IMR-90 (cell line): ENCODE measurements around the gene SPECC1L.
"Not testable (repeated sequence)": the region's sequence is repeated elsewhere in the genome, so short reads cannot be mapped to it uniquely, and the experiment has no call there.

ENCODE experiments used
- BHLHE40 ChIP-seq: fragments of 150-350 bp; IDR thresholded peaks from 2 replicates; pipeline ENCODE4 v1.6.1; 2016; ENCODE audit warnings: mild to moderate bottlenecking, low read depth, low read length
- CEBPB ChIP-seq: IDR thresholded peaks from 2 replicates; pipeline ENCODE4 v1.6.1; 2012; ENCODE audit warnings: low read depth, low read length, improper control_type of control experiment
- CHD1 ChIP-seq: IDR thresholded peaks from 2 replicates; pipeline ENCODE4 v1.6.1; 2012; ENCODE audit warnings: low read depth, low read length, improper control_type of control experiment
- CTCF ChIP-seq: conservative IDR thresholded peaks from 2 replicates; pipeline ENCODE4 v1.5.1; 2012; ENCODE audit warnings: mild to moderate bottlenecking, low read depth, low read length, improper control_type of control experiment
- ELK1 ChIP-seq: fragments of 150-350 bp; IDR thresholded peaks from 2 replicates; pipeline ENCODE4 v1.6.1; 2016; ENCODE audit warnings: low read depth, mild to moderate bottlenecking, low read length, moderate library complexity, borderline replicate concordance
- MAFK ChIP-seq: IDR thresholded peaks from 2 replicates; pipeline ENCODE4 v1.6.1; 2012; ENCODE audit warnings: low read depth, low read length, improper control_type of control experiment
- MAZ ChIP-seq: IDR thresholded peaks from 2 replicates; pipeline ENCODE4 v1.6.1; 2012; ENCODE audit warnings: low read depth, mild to moderate bottlenecking, low read length, improper control_type of control experiment, moderate library complexity, borderline replicate concordance
- MXI1 ChIP-seq: IDR thresholded peaks from 2 replicates; pipeline ENCODE4 v1.6.1; 2012; ENCODE audit warnings: low read depth, mild to moderate bottlenecking, low read length, moderate library complexity, borderline replicate concordance
- POLR2A ChIP-seq: IDR thresholded peaks from 2 replicates; pipeline ENCODE4 v1.6.1; 2012; ENCODE audit warnings: mild to moderate bottlenecking, low read depth, low read length
- RAD21 ChIP-seq: IDR thresholded peaks from 2 replicates; pipeline ENCODE4 v1.6.1; 2012; ENCODE audit warnings: low read length, improper control_type of control experiment
- RFX5 ChIP-seq: IDR thresholded peaks from 2 replicates; pipeline ENCODE4 v1.8.0; 2012; ENCODE audit warnings: low read depth, mild to moderate bottlenecking, low read length, moderate library complexity
- SMC3 ChIP-seq: fragments of 150-350 bp; IDR thresholded peaks from 2 replicates; pipeline ENCODE4 v1.6.1; 2016; ENCODE audit warnings: low read depth, mild to moderate bottlenecking, antibody characterized with exemption, low read length, moderate library complexity
- USF2 ChIP-seq: fragments of 150-350 bp; IDR thresholded peaks from 2 replicates; pipeline ENCODE4 v1.6.1; 2017; ENCODE audit warnings: mild to moderate bottlenecking, antibody characterized with exemption, low read length, low read depth

- not testable (repeated sequence) for TF ChIP-seq CTCF, POLR2A, BHLHE40, ELK1, CEBPB, SMC3, RAD21, MAFK, MAZ, MXI1, CHD1, RFX5, USF2
Observed at GRCh38 chr22:24245030-24245431, 25.6 kb upstream of the SPECC1L start, which contains the start of gene GGT5.
